HEK293 (cell line): ENCODE measurements around the gene DVL3.

Experiments
- CTCF ChIA-PET: fragments of 350-600 bp; formaldehyde crosslinking; extraction: SDS; loops from one replicate; lab custom pipeline; 2021; ENCODE audit warnings: antibody characterized with exemption; lab: Yijun Ruan, JAX
- POLR2A ChIA-PET: fragments of 300-600 bp; formaldehyde crosslinking; extraction: SDS; loops from one replicate; lab custom pipeline; 2020; ENCODE audit warnings: antibody characterized with exemption, inconsistent platforms; lab: Yijun Ruan, JAX
- H3K27ac ChIP-seq: fragments of 200-500 bp; sonication (Bioruptor generic); 2 replicates; pipeline ENCODE4 v1.5.1; 2014; ENCODE audit warnings: low read depth, low read length, control low read depth, inconsistent platforms; ENCODE audit errors: extremely low read depth
- H3K36me3 ChIP-seq, 2 experiments: fragments of 200-500 bp in 1 of 2; sonication (Bioruptor generic) in 1 of 2; 1 replicate in 1 of 2; 2 replicates in 1 of 2; pipeline ENCODE4 v1.5.1; 2014 to 2017; ENCODE audit warnings: inconsistent platforms in 2 of 2, low read length in 2 of 2; ENCODE audit not compliant: control insufficient read depth in 2 of 2, insufficient read depth in 1 of 2
- H3K4me1 ChIP-seq: fragments of 200-500 bp; sonication (Bioruptor generic); 2 replicates; pipeline ENCODE4 v1.5.1; 2014; ENCODE audit warnings: mild to moderate bottlenecking, low read length, inconsistent platforms; ENCODE audit not compliant: control insufficient read depth, insufficient read depth
- H3K4me3 ChIP-seq: 2 replicates; pipeline ENCODE4 v1.5.1; 2011; ENCODE audit warnings: low read depth, mild to moderate bottlenecking, control low read depth, low read length, moderate library complexity
- H3K9me3 ChIP-seq: fragments of 200-500 bp; sonication (Bioruptor generic); 2 replicates; pipeline ENCODE4 v1.5.1; 2014; ENCODE audit warnings: low read depth, low read length, inconsistent platforms; ENCODE audit not compliant: control insufficient read depth, insufficient read depth
- GLIS1 ChIP-seq: fragments of 450-650 bp; formaldehyde crosslinking; IDR thresholded peaks from 2 replicates; pipeline ENCODE4 v1.5.1; 2016; ENCODE audit warnings: missing biosample characterization, missing genetic modification characterization
- MEIS1 ChIP-seq: sonication (generic); formaldehyde crosslinking; IDR thresholded peaks from 2 replicates; pipeline ENCODE4 v1.8.1; 2022; ENCODE audit warnings: missing genetic modification reagents, mild to moderate bottlenecking, borderline replicate concordance
- SETDB1 ChIP-seq: IDR thresholded peaks from one replicate; pipeline ENCODE4 v1.6.1; 2017; ENCODE audit warnings: mild to moderate bottlenecking, low read length, moderate library complexity, mixed read lengths; ENCODE audit not compliant: insufficient read length
- ZBTB17 ChIP-seq: fragments of 450-650 bp; formaldehyde crosslinking; IDR thresholded peaks from 2 replicates; pipeline ENCODE4 v1.5.1; 2016; ENCODE audit warnings: missing biosample characterization, missing genetic modification characterization
- ZBTB20 ChIP-seq: fragments of 450-650 bp; formaldehyde crosslinking; IDR thresholded peaks from 2 replicates; pipeline ENCODE4 v1.5.1; 2016; ENCODE audit warnings: missing biosample characterization, missing genetic modification characterization
- ZBTB21 ChIP-seq: fragments of 450-650 bp; formaldehyde crosslinking; IDR thresholded peaks from 2 replicates; pipeline ENCODE4 v1.5.1; 2017; ENCODE audit warnings: missing biosample characterization, missing genetic modification characterization
- ZNF146 ChIP-seq: fragments of 450-650 bp; formaldehyde crosslinking; IDR thresholded peaks from 2 replicates; pipeline ENCODE4 v1.5.1; 2016; ENCODE audit warnings: missing biosample characterization, missing genetic modification characterization
- ZNF354C ChIP-seq: fragments of 450-650 bp; formaldehyde crosslinking; IDR thresholded peaks from 2 replicates; pipeline ENCODE4 v1.5.1; 2016; ENCODE audit warnings: missing biosample characterization, missing genetic modification characterization, low read depth, borderline replicate concordance
- ZNF394 ChIP-seq: fragments of 450-650 bp; formaldehyde crosslinking; IDR thresholded peaks from 2 replicates; pipeline ENCODE4 v1.5.1; 2016; ENCODE audit warnings: missing biosample characterization, missing genetic modification characterization, mild to moderate bottlenecking, moderate library complexity, borderline replicate concordance
- ZNF530 ChIP-seq: fragments of 450-650 bp; formaldehyde crosslinking; IDR thresholded peaks from 2 replicates; pipeline ENCODE4 v1.5.1; 2016; ENCODE audit warnings: low read depth, missing biosample characterization, missing genetic modification characterization
- ZNF600 ChIP-seq: fragments of 450-650 bp; formaldehyde crosslinking; IDR thresholded peaks from 2 replicates; pipeline ENCODE4 v1.5.1; 2016; ENCODE audit warnings: missing biosample characterization, missing genetic modification characterization
- ZNF76 ChIP-seq: fragments of 450-650 bp; formaldehyde crosslinking; IDR thresholded peaks from 2 replicates; pipeline ENCODE4; 2016; ENCODE audit warnings: low read depth, missing biosample characterization, missing genetic modification characterization, borderline replicate concordance
- ZNF777 ChIP-seq: fragments of 450-650 bp; formaldehyde crosslinking; IDR thresholded peaks from 2 replicates; pipeline ENCODE4 v1.5.1; 2017; ENCODE audit warnings: missing biosample characterization, missing genetic modification characterization, borderline replicate concordance
- ZNF785 ChIP-seq: fragments of 450-650 bp; formaldehyde crosslinking; IDR thresholded peaks from 2 replicates; pipeline ENCODE4 v1.5.1; 2016; ENCODE audit warnings: missing biosample characterization, missing genetic modification characterization
- ZSCAN30 ChIP-seq: fragments of 450-650 bp; IDR thresholded peaks from 2 replicates; pipeline ENCODE4 v1.5.1; 2018; ENCODE audit warnings: missing biosample characterization, mild to moderate bottlenecking, missing genetic modification characterization, moderate library complexity
- TF ChIP-seq, protein P1 (sequence below): fragments of 450-650 bp; formaldehyde crosslinking; conservative IDR thresholded peaks from 2 replicates; pipeline ENCODE4 v1.5.1; 2016; ENCODE audit warnings: low read depth, missing biosample characterization, missing genetic modification characterization

DVL3 gene

DNA sequence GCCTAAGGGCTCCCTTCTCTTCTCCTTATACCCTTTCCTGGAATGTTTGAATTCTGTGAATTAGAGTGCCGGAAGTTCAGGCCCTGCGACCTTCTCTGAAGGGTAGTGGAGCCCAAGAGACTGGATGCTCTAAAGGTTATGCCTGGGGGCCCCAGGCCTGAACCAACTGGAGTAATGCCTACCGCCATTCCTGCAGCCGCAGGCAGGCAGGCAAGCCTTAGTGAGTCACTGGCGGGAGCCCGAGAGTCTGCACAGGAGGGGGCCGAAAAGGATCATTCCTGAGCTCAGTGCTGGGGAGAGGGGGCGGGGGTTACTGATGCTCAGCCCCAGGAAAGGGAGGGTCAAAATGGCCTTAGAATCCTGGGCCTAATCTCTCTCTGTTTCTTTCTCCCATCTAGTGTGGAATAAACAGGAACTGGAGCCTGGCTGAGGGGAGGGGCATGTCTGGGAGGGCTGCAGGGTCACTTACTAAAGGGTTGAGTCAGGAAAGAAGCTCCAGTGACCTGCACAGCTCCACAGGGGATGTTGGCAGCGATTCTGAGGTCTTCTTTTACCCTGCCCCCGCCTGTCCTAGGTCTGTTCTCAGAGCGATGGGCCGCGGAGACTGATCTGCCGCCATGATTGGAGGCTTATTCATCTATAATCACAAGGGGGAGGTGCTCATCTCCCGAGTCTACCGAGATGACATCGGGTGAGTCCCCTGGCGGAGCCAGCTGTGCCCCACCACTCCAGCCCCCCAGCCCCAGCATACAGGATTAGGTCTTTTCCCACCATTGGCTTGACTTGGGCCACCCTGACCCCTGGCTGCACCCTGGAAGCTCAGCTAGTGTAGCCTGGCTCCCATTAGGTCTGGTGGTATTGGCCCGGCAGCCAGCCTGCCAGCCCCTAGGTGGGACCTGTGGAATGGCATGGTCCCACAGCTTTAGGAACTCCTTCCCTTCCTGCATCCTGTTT, 21.5 kb downstream of the DVL3 start (continued):
- TF ChIP-seq MEIS1 (CRISPR knock-in tag) (no peak), ZNF146 (no peak), ZNF600 (0 out of 2 replicates have a peak, but pooled peaks have one; percentile 12), GLIS1 (tag by site-specific recombination) (peak; percentile 56; the same call in 1 of the 2 replicates), ZSCAN30 (tag by site-specific recombination) (peak; percentile 55; the same call in 1 of the 2 replicates)

DNA sequence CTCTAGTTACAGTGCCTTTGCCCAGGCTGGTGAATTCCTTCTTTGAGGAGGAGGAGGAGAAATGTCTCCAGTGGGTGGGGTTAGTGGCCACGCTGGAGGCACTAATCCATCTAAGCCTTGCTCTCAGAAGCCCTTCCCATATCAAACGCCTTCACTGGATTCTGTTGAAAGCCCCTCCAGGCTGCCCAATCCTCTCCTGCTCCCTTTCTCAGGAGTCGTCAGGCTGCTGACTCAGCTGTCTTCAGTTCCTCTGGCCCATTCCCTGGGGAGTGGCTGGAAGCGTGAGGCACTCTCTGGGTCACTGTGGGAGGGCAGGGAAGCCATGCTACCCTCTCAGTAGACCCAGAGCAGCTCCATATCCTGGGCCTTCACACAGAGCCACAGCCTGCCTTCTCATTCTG, 22.2 kb downstream of the DVL3 start:
- H3K36me3 ChIP-seq = peaks cover 8 to 63% of the 10 kb centered on the region in 2 experiments; a peak in 2 of 3 replicates
- TF ChIP-seq, protein P1, sequence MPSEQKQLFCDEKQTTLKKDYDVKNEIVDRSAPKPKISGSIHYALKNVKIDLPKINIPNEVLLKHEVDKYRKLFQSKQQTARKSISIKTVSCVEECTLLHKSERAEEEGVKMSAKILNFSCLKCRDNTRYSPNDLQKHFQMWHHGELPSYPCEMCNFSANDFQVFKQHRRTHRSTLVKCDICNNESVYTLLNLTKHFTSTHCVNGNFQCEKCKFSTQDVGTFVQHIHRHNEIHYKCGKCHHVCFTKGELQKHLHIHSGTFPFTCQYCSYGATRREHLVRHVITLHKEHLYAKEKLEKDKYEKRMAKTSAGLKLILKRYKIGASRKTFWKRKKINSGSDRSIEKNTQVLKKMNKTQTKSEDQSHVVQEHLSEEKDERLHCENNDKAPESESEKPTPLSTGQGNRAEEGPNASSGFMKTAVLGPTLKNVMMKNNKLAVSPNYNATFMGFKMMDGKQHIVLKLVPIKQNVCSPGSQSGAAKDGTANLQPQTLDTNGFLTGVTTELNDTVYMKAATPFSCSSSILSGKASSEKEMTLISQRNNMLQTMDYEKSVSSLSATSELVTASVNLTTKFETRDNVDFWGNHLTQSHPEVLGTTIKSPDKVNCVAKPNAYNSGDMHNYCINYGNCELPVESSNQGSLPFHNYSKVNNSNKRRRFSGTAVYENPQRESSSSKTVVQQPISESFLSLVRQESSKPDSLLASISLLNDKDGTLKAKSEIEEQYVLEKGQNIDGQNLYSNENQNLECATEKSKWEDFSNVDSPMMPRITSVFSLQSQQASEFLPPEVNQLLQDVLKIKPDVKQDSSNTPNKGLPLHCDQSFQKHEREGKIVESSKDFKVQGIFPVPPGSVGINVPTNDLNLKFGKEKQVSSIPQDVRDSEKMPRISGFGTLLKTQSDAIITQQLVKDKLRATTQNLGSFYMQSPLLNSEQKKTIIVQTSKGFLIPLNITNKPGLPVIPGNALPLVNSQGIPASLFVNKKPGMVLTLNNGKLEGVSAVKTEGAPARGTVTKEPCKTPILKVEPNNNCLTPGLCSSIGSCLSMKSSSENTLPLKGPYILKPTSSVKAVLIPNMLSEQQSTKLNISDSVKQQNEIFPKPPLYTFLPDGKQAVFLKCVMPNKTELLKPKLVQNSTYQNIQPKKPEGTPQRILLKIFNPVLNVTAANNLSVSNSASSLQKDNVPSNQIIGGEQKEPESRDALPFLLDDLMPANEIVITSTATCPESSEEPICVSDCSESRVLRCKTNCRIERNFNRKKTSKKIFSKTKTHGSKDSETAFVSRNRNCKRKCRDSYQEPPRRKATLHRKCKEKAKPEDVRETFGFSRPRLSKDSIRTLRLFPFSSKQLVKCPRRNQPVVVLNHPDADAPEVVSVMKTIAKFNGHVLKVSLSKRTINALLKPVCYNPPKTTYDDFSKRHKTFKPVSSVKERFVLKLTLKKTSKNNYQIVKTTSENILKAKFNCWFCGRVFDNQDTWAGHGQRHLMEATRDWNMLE (tag by site-specific recombination) = no peak
- TF ChIP-seq ZBTB17 = no peak
- no peak for TF ChIP-seq ZNF76 (tag by site-specific recombination)
- no peak for TF ChIP-seq ZNF354C
- no peak for TF ChIP-seq ZBTB20
- no peak for TF ChIP-seq ZNF777 (tag by site-specific recombination)
- TF ChIP-seq SETDB1 = no peak
- no peak for TF ChIP-seq ZNF785 (tag by site-specific recombination)
- TF ChIP-seq, all 188 proteins: peak for 0
- CTCF ChIA-PET = no interaction called here
- Histone ChIP-seq H3K27ac (peak overlapping the region; percentile 78; the same call in 1 of the 2 replicates), H3K4me3 (no peak overlapping the region), H3K4me1 (peaks cover 3% of the 10 kb centered on the region; the same call in 1 of the 2 replicates), H3K9me3 (no peaks in the 10 kb centered on the region)
- POLR2A ChIA-PET = interaction anchor here (0.7 to 2.4 kb wide), 5 partner anchors 9 to 72 kb away, joined by 3 to 34 read pairs (median 6); partner anchors contain the start of genes ABCF3, DVL3, EEF1AKMT4 and EIF2B5

DNA sequence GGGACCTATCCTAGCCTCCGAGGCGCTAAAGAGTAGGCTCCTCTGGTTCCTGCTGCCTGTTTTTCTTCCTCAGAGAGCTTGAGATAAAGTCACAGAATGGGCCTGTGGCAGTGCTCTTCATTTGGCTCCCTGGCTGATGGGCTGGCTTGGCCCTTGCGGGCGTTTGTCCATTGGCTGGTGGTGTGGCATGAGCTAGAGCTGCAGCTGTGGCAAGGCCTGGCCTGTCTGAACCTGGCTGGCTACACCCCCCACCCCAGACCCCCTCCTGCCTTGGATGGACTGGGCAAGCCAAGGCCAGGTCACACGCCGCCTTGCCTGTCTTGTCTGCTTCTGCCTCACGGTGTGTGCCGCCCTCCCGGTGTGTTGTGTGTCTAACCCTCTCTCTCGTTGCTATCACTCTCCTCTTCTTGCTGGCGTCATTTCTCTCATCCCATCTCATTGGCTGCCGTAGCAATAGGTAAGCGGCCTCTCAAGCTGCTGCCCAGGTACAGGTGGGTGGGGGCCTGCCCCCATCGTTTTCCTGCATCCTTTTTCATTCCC, 22.7 kb downstream of the DVL3 start:
- Histone ChIP-seq H3K27ac (0 out of 2 replicates have a peak overlapping the region, but pooled peaks have one; percentile 32), H3K36me3 (peaks cover 8 to 64% of the 10 kb centered on the region in 2 experiments; a peak in 2 of 3 replicates), H3K4me3 (no peak overlapping the region), H3K9me3 (no peaks in the 10 kb centered on the region), H3K4me1 (peaks cover 3% of the 10 kb centered on the region; the same call in 1 of the 2 replicates)
- TF ChIP-seq ZNF394 (tag by site-specific recombination) (no peak), ZNF530 (tag by site-specific recombination) (no peak), ZNF785 (tag by site-specific recombination) (no peak), ZBTB21 (tag by site-specific recombination) (no peak)
- POLR2A ChIA-PET = interaction anchor here (2.4 kb wide), 1 partner anchor 8 kb away, joined by 34 read pairs; the partner anchor contains the start of gene ABCF3
- CTCF ChIA-PET = interaction anchor here (0.5 to 1.1 kb wide), 2 partner anchors 48 to 72 kb away, joined by 3 read pairs; no protein-coding TSS in a partner anchor
